DMS114 treated with DMSO at 0.1 percent for 48 hours (cell line): ENCODE data around the gene POLDIP3.

Source experiments
- DNase-seq: peaks from one replicate; lab custom pipeline; 2025; ENCODE audit not compliant: unreplicated experiment; lab: John Stamatoyannopoulos, UW

Gene POLDIP3

DNA sequence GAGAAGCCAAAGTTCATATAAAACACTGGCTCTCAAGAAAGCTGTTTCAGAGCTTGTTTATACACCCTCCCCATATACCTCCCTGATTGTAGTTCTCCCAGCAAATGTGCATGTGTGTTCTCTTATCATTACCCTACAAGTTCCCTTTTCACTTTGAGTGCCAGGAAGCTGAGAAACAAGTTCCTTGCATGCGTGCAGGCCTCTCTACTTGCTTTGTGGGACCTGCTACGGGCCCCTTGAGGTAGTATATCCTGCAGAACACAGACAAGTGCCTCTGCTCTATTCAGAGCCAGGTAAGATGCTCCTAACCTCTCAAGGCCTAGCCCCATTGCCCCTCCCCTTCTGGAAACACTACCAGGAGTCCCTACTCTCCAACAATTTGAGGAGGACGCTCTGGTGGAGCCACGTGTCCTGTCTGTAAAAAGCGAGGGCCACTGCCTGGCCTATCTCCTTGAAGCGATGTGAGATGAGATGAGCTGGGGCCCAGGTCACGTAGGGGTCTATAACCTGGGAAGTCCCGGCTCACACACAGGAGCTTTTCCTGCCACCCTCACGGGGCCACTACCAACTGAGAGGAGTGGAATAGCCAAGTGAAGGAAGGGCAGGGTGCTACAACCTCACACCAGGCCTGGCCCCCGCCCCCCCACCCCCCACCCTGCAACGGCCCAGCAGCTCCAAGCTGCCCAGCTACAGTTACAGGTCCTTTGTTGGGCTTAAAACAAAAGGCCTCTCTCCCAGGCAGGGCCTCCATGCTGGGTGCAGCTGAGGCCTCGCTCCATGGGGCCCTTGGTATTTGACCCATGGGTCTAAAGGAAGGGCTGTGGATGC is 28.3 kb upstream of the POLDIP3 start:
- no peak for DNase-seq

GRCh38 chr22:42641801-42642413 is 27.2 kb upstream of the POLDIP3 start:
- no peak for DNase-seq

GRCh38 chr22:42639541-42640241 is 25.0 kb upstream of the POLDIP3 start:
- DNase-seq: no peak

DNA sequence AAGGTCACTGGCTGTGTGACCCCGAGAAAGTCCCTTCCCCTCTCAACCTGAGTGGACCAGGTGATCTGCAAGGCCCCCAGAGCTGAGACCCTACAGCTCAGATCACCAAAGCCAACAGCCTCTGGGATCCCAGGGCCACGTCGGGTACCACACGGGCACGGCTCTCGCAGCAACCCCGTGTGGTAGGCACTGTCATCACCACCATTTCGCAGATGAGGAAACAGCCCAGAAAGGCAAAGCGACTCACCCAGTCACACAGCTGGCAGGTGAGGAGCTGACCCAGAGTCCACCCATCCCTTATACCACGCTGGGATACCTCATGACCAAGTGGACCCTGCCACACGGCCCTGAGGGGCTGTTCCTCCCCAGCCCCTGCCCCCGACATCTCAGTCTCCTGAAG is 22.9 kb upstream of the POLDIP3 start:
- no peak for DNase-seq

DNA sequence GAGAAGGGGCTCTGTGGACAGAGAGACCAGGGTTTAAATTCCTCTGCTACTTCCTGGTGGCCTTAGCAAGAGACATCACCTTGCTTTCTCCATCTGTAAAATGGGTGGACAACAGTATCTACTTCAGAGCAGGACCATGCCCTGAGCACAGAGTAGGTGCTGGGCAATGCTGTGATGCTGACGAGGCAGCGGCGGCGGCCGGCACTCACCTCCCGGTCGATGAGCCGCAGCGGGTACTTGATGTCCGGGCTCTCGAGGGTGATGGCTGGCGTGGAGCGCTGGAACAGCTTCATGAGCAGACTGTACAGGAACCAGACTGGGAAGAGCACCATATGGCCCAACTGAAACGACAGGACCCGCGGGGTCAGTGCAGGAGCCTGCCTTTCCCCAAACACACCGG is 21.8 kb upstream of the POLDIP3 start:
- DNase-seq: no peak

GRCh38 chr22:42635531-42635930 is 20.8 kb upstream of the POLDIP3 start:
- no peak for DNase-seq

GRCh38 chr22:42633013-42633412 is 18.3 kb upstream of the POLDIP3 start:
- no peak for DNase-seq

GRCh38 chr22:42632096-42632495 is 17.4 kb upstream of the POLDIP3 start:
- no peak for DNase-seq

- DNase-seq: no peak
Observed at GRCh38 chr22:42630901-42631602, 16.4 kb upstream of the POLDIP3 start.

DNA sequence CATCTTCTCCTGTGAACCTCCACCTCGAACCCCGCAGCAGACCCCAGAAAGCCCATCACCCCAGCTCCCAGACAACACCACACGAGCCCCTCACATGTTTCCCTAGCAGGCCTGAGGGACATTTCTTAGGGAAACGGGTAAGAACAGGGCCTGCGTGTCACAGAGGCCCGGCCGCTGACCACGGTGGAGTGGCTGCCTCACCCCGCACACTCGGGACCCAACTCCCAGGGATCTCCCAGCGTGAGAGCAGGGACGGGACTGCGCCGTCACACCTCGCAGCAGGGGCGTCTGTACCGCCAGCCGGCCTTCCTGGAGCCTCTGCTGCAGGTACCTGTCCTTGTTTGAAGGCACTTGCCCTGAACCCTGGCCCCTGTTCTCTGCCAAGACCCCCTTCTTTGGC is 15.5 kb upstream of the POLDIP3 start:
- no peak for DNase-seq

DNA sequence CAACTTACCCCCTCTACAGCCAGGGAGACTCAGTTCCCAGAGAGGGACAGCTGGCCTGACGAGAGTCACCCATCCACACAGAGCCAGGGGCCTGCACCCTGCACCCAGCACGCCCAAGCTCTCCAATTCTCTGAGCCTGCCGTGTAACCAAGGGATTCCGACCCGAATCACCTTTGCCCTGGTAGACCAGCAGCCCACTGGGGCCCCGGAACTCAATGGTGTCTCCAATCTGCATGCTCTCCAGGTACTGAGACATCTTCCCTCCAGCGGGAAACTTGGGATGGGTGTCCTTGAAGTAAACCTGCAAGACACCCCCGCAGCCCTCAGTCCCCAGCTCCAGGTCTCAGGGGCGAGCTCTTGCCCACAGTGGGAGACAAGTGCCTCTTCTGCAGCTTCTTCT is 13.3 kb upstream of the POLDIP3 start:
- DNase-seq: no peak

- DNase-seq: no peak
Observed at GRCh38 chr22:42626951-42627625, 12.4 kb upstream of the POLDIP3 start.

GRCh38 chr22:42626431-42626830 is 11.7 kb upstream of the POLDIP3 start:
- DNase-seq: no peak

GRCh38 chr22:42625416-42625815 is 10.7 kb upstream of the POLDIP3 start:
- no peak for DNase-seq

DNA sequence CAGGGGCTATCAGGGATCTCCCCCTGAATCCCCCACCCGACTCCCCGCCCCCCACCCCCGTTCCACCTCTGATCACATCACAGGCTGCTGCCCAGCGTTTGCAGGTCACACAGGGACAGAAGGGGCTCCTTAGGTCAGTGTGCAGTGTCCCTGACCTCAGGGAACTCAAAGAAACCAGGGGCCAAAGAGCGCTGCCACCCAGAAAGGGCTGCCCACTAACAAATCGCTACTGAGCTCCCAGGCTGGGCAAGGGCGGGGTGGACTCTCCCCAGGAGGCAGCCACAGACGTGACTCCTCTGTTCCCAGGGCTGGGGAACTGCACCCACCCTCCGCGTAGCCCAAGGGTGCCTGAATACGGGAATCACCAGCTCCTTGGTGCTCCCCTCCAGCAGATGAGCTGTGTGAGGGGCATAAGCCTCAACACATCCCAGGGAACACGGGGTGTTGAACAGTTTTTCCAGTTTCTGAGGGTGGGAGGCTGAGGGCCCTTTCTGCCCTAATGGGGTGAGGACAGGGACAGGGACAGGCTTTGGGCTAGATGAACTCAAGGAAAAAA is 9.9 kb upstream of the POLDIP3 start:
- DNase-seq: no peak

GRCh38 chr22:42623756-42624441 is 9.2 kb upstream of the POLDIP3 start:
- DNase-seq: no peak

DNA sequence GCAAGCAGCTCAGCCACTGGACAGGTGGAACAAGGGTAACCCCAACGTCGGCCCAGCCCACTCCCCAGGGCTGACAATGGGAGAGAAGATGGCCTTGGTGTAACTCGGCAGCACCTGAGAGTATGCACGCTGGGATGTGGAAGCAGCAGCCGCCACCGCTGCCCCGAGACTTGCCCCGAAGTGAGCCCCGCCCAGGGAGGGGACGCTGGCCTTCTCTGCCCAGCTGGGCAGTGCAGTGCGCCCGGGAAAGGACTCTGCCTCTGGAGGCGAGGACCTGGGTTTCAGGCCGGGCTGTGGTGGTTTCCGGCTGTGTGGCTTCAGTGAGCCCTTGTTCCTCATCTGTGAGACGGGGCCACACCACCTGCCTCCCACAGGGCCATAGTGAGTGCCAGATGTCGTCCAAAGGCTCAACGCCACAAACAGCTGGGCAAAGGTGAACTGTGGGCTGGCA is 8.6 kb upstream of the POLDIP3 start:
- DNase-seq: no peak

DNA sequence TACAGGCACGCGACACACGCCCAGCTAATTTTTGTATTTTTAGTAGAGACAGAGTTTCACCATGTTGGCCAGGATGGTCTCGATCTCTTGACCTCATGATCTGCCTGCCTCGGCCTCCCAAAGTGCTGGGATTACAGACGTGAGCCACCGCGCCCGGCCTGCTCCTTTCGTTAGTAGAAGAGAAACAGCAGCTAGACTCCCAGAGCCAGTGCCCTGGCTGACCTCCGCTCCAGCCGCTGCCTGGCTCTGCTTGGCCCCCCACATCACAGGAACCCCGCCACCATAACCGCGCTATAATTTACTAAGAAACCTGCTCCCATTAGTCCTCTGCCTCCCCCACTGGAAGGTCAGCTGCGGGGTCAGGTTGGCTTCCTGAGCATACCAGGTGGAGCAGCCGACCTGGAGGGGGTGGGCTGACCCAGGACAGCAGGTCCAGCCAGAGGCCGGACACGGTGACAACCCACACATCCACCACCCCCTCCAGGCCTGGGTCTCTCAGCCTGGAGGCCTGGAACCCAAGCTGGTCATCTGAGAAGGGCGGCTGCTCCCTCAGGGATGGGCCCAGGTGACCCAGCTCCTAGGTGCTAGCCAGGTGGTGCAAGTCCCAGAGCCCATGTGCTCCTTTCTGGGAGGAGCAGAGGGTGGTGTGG is 7.5 kb upstream of the POLDIP3 start:
- DNase-seq: no peak

DNA sequence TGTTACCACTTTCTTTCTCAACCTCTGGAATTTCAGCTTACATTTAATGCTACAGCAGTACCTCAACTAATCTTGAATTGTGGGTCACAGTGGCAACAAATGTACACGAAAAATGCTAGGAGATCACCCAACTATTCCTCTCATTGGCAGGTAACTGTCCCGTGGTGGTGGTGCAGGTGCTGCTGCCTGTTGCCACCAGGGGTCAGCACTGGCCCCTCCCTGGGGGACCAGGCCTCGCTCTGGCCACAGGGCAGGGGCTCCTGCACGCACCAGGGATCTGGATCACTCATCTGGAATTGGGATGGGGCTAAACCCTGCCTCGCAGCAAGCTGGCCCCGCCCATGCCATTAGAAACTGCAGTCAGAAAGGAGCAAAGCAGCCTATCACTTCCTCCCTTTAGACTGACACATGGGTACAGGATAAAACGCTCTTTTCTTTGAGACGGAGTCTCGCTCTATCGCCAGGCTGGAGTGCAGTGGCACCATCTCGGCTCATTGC is 6.9 kb upstream of the POLDIP3 start:
- no peak for DNase-seq
